HL-60 (cell line): Measurements from ENCODE around the gene TANC1.

Experiments
- DNase-seq, 2 experiments: peaks; one replicate each; pipeline ENCODE4 v3.0.0-alpha.2; 2010 to 2020; ENCODE audit warnings: low read depth in 1 of 2, low spot score in 1 of 2
- H3K27ac ChIP-seq: fragments of 250-450 bp; sonication (Bioruptor Pico); replicated peaks from 2 replicates; pipeline ENCODE4 v1.5.1; 2020; ENCODE audit warnings: mild to moderate bottlenecking, moderate library complexity
- H3K27me3 ChIP-seq: fragments of 250-450 bp; sonication (Bioruptor Pico); 2 replicates; pipeline ENCODE4 v1.5.1; 2021; ENCODE audit warnings: mild to moderate bottlenecking, moderate library complexity; ENCODE audit not compliant: insufficient read depth, poor library complexity, severe bottlenecking
- H3K4me3 ChIP-seq: replicated peaks from 2 replicates; pipeline ENCODE4 v1.5.1; 2011; ENCODE audit warnings: mild to moderate bottlenecking, control low read depth, low read length; ENCODE audit not compliant: insufficient read depth
- CTCF ChIP-seq: IDR thresholded peaks from one replicate; pipeline ENCODE4 v1.5.1; 2011; ENCODE audit warnings: low read length, control low read depth, inconsistent platforms; ENCODE audit not compliant: insufficient read depth
- GABPA ChIP-seq: IDR thresholded peaks from 2 replicates; pipeline ENCODE4 v1.6.1; 2012; ENCODE audit warnings: low read depth
- POLR2AphosphoS5 ChIP-seq: IDR thresholded peaks from 2 replicates; pipeline ENCODE4 v1.6.1; 2012; ENCODE audit warnings: low read depth
- REST ChIP-seq: IDR thresholded peaks from 2 replicates; pipeline ENCODE4 v1.6.1; 2012; ENCODE audit warnings: low read depth; ENCODE audit not compliant: insufficient replicate concordance
- SPI1 ChIP-seq: IDR thresholded peaks from 2 replicates; pipeline ENCODE4 v1.6.1; 2012; ENCODE audit warnings: low read depth, mild to moderate bottlenecking, borderline replicate concordance

TANC1 gene

DNA sequence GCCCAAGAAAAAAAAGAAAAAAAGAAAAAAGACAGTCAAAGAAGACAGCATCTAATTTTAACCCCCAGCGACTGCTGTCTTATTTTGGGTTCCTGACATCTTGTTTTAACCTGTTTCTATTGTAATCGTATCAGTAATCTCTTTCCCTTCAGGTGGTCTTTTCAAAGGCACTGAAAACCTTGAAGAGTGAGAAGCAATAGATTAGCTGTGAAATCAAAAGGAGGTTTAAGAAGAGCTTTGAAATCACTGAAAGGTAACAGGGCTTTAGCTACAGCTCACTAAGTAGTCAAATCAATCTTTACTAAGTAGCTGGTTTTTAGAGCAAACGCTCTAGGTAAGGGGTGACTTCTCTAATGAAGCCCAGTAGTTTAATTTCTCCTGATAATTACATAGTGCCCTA is 5.4 kb upstream of the TANC1 start:
- Histone ChIP-seq H3K27me3 (peaks cover 20% of the 10 kb centered on the region), H3K4me3 (no peak overlapping the region), H3K27ac (no peak overlapping the region)
- TF ChIP-seq CTCF = no peak
- no peak for TF ChIP-seq SPI1
- no peak for TF ChIP-seq POLR2AphosphoS5
- no peak for TF ChIP-seq GABPA
- TF ChIP-seq REST = no peak
- DNase-seq = no peak

DNA sequence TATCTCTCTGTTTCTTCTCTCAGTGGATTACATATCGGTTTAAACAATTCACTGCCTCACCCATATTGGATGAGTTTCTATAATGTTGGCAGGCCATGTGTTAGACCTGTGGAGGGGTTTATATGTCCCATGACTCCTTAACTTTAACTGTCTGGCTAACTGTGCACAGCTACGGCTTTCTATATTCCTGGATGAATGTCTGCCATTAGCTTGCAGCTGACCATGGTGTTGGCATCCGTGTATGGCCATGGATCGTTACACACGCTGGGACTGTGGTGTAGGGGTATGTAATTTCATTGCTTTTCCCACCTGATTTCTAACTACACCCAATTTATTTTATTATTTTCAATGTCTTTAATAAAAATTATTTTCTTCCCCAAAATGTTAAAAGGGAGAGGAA is 3.3 kb upstream of the TANC1 start:
- H3K27me3 ChIP-seq = peaks cover 38% of the 10 kb centered on the region
- DNase-seq = no peak
- no peak overlapping the region for H3K27ac ChIP-seq
- TF ChIP-seq GABPA (no peak), SPI1 (no peak), POLR2AphosphoS5 (no peak), REST (no peak), CTCF (no peak)
- no peak overlapping the region for H3K4me3 ChIP-seq

GRCh38 chr2:158965641-158966040 is 2.8 kb upstream of the TANC1 start:
- TF ChIP-seq SPI1 = no peak
- no peak for TF ChIP-seq REST
- TF ChIP-seq CTCF = no peak
- no peak for TF ChIP-seq POLR2AphosphoS5
- no peak for TF ChIP-seq GABPA
- Histone ChIP-seq H3K4me3 (no peak overlapping the region), H3K27me3 (peaks cover 43% of the 10 kb centered on the region), H3K27ac (no peak overlapping the region)
- DNase-seq = no peak
